DOHH2 (cell line): ENCODE measurements around the gene C3orf18.

Experiments used
- H3F3A ChIP-seq: fragments of 200-600 bp; sonication (generic), shearing (Covaris generic); 2 replicates; pipeline ENCODE4 v1.6.0; 2016; ENCODE audit warnings: antibody characterized with exemption, mild to moderate bottlenecking; ENCODE audit not compliant: control insufficient read depth, insufficient read depth
- H3K27ac ChIP-seq: fragments of 200-600 bp; sonication (generic); 2 replicates; pipeline ENCODE4 v1.5.1; 2014; ENCODE audit warnings: low read depth, mild to moderate bottlenecking, low read length, moderate library complexity
- H3K27me3 ChIP-seq: fragments of 200-600 bp; sonication (generic); 2 replicates; pipeline ENCODE4 v1.6.1; 2014; ENCODE audit warnings: mild to moderate bottlenecking, low read length, mixed read lengths; ENCODE audit not compliant: control insufficient read depth
- H3K36me3 ChIP-seq: fragments of 200-600 bp; sonication (generic); 2 replicates; pipeline ENCODE4 v1.6.1; 2014; ENCODE audit warnings: mild to moderate bottlenecking, low read length, moderate library complexity, mixed read lengths; ENCODE audit not compliant: control insufficient read depth
- H3K4me1 ChIP-seq: fragments of 200-600 bp; sonication (generic); 2 replicates; pipeline ENCODE4 v1.6.1; 2014; ENCODE audit warnings: mild to moderate bottlenecking, low read length, mixed read lengths; ENCODE audit not compliant: control insufficient read depth
- H3K4me2 ChIP-seq: fragments of 200-600 bp; sonication (generic); 2 replicates; pipeline ENCODE4 v1.6.0; 2014; ENCODE audit warnings: mild to moderate bottlenecking, low read length, moderate library complexity
- H3K4me3 ChIP-seq: fragments of 200-600 bp; sonication (generic); 2 replicates; pipeline ENCODE4 v1.5.1; 2014; ENCODE audit warnings: mild to moderate bottlenecking, low read length, mixed read lengths
- H3K79me2 ChIP-seq: fragments of 200-600 bp; sonication (generic); 2 replicates; pipeline ENCODE4 v1.6.1; 2014; ENCODE audit warnings: mild to moderate bottlenecking, low read length, mixed read lengths; ENCODE audit not compliant: control insufficient read depth
- H3K9me2 ChIP-seq: fragments of 200-600 bp; sonication (generic); replicated peaks from 2 replicates; pipeline ENCODE4 v1.6.1; 2014; ENCODE audit warnings: mild to moderate bottlenecking, low read length, mixed read lengths; ENCODE audit not compliant: control insufficient read depth
- H3K9me3 ChIP-seq: fragments of 200-600 bp; sonication (generic); 2 replicates; pipeline ENCODE4 v1.6.1; 2014; ENCODE audit warnings: antibody characterized with exemption, low read length, mixed read lengths; ENCODE audit not compliant: control insufficient read depth, insufficient read depth
- H4K20me1 ChIP-seq: fragments of 200-600 bp; sonication (generic); 2 replicates; pipeline ENCODE4 v1.6.0; 2014; ENCODE audit warnings: low read depth, mild to moderate bottlenecking, antibody characterized with exemption, low read length, moderate library complexity; ENCODE audit not compliant: control insufficient read depth, insufficient read depth
- EZH2phosphoT487 ChIP-seq: fragments of 200-600 bp; sonication (generic); IDR thresholded peaks from 2 replicates; pipeline ENCODE4 v1.6.1; 2017; ENCODE audit warnings: borderline replicate concordance, mild to moderate bottlenecking, antibody characterized with exemption, low read length, moderate library complexity, mixed read lengths
- TF ChIP-seq, protein P1 (sequence below): fragments of 200-600 bp; sonication (generic); IDR thresholded peaks from one replicate; pipeline ENCODE4 v1.5.1; 2014; ENCODE audit warnings: antibody characterized with exemption, mild to moderate bottlenecking, low read depth, low read length; ENCODE audit not compliant: poor library complexity, severe bottlenecking

The C3orf18 gene

GRCh38 chr3:50604628-50605588 is 37.4 kb upstream of the C3orf18 start:
- no peaks in the 10 kb centered on the region for H3K79me2 ChIP-seq
- H3K9me2 ChIP-seq: no peaks in the 10 kb centered on the region
- H4K20me1 ChIP-seq: peaks cover 3% of the 10 kb centered on the region; the same call in 1 of the 2 replicates
- no peak for TF ChIP-seq EZH2phosphoT487
- TF ChIP-seq, protein P1, sequence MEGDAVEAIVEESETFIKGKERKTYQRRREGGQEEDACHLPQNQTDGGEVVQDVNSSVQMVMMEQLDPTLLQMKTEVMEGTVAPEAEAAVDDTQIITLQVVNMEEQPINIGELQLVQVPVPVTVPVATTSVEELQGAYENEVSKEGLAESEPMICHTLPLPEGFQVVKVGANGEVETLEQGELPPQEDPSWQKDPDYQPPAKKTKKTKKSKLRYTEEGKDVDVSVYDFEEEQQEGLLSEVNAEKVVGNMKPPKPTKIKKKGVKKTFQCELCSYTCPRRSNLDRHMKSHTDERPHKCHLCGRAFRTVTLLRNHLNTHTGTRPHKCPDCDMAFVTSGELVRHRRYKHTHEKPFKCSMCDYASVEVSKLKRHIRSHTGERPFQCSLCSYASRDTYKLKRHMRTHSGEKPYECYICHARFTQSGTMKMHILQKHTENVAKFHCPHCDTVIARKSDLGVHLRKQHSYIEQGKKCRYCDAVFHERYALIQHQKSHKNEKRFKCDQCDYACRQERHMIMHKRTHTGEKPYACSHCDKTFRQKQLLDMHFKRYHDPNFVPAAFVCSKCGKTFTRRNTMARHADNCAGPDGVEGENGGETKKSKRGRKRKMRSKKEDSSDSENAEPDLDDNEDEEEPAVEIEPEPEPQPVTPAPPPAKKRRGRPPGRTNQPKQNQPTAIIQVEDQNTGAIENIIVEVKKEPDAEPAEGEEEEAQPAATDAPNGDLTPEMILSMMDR: no peak
- peaks cover 49% of the 10 kb centered on the region for H3K27me3 ChIP-seq
- no peak overlapping the region for H3K4me3 ChIP-seq
- H3K4me1 ChIP-seq: no peaks in the 10 kb centered on the region
- H3K36me3 ChIP-seq: no peaks in the 10 kb centered on the region
- no peak overlapping the region for H3K4me2 ChIP-seq
- H3F3A ChIP-seq: no peaks in the 10 kb centered on the region
- no peaks in the 10 kb centered on the region for H3K9me3 ChIP-seq
- no peak overlapping the region for H3K27ac ChIP-seq

DNA sequence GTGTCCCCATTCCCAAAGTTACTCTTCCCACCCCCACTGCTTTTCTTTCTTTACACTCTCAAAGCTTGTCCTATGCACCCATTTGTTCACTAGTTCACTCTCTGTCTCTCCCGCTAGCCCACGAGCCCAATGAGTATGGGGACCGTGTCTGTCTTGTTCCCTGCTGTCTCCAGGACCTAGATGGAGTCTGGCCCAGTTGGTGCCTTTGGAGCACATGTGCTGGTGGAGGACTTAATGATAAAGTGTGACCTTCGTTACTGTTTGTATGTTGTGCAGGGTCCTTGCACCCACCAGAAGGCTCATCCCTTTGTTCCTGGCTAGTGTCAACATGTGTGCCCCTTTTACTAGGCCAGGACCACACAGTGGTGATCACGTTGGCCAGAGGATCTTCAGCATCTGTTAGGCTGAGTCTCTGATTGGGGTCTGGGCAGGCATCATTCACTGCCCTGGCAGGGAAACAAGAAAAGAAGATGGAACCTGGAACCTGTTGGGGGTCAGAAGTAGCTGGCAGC is 36.6 kb upstream of the C3orf18 start:
- Histone ChIP-seq H3K4me3 (no peak overlapping the region), H3K36me3 (no peaks in the 10 kb centered on the region), H3K79me2 (no peaks in the 10 kb centered on the region), H3K9me2 (no peaks in the 10 kb centered on the region), H3K4me1 (no peaks in the 10 kb centered on the region), H3K27ac (no peak overlapping the region), H3K27me3 (peaks cover 42% of the 10 kb centered on the region), H3K9me3 (no peaks in the 10 kb centered on the region), H3K4me2 (no peak overlapping the region), H3F3A (no peaks in the 10 kb centered on the region), H4K20me1 (peaks cover 3% of the 10 kb centered on the region; the same call in 1 of the 2 replicates)
- TF ChIP-seq EZH2phosphoT487: no peak
- TF ChIP-seq, protein P1: no peak

DNA sequence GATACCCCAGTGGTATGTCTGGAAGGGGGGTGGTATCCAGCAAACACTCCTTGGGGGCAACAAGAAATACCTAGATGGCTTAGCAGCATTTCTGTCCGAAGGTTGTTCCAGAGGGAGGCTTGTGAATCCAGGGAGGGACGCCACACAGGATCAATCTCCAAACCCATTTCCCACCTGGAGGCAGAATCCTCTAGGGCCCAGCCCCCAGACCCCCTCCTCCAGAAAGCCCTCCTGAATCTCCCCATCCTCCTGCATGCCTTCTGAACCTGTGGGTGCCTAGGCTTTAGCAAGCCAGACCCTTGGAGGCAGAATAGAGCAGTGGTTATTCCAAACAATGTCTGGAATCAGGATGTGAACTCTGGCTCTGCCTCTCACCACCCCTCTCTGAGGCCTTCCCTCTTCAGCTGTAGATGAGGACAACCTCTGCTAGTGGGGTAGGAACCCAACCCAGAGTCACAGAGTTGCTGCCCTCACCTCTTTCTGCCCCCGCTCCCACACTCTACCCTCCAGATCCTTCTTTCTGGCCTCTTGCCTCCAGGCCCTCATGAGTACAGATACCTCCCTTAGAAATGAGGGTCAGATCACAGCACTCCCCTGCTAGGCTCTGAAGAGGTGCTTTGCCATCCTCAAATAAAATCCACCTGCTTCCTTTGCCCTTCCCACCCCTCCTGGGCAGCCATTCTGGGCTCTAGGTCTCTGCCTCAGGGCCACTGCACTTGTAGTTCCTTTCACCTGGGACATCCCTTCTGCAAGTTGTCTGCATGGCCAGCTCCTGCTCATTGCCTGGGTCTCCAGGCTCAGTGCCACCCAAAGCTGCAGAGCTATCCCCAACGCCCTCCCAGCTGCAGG is 35.9 kb upstream of the C3orf18 start:
- no peaks in the 10 kb centered on the region for H3F3A ChIP-seq
- no peaks in the 10 kb centered on the region for H3K9me3 ChIP-seq
- no peaks in the 10 kb centered on the region for H3K79me2 ChIP-seq
- H4K20me1 ChIP-seq: no peaks in the 10 kb centered on the region
- TF ChIP-seq, protein P1: no peak
- no peak for TF ChIP-seq EZH2phosphoT487
- H3K27ac ChIP-seq: no peak overlapping the region
- H3K4me1 ChIP-seq: no peaks in the 10 kb centered on the region
- H3K4me3 ChIP-seq: no peak overlapping the region
- no peaks in the 10 kb centered on the region for H3K36me3 ChIP-seq
- no peaks in the 10 kb centered on the region for H3K9me2 ChIP-seq
- H3K27me3 ChIP-seq: peaks cover 35% of the 10 kb centered on the region
- no peak overlapping the region for H3K4me2 ChIP-seq
